OCI-LY7 (cell line): Measurements from ENCODE around the gene MMP23B. TPM values are rescaled to one million over a fixed set of nuclear protein-coding genes. Genes with fewer than 3 reads are reported as not detected.

ENCODE experiments used
- BruUV-seq: library from RNA; stranded (reverse); fragments of 400-500 nt; replicated peaks from 2 replicates; lab custom pipeline; 2021; lab: Mats Ljungman, UMichigan
- CTCF ChIA-PET: fragments of 300-600 bp; sonication (Branson Sonifier 250); formaldehyde crosslinking; loops from one replicate; lab custom pipeline; 2022; ENCODE audit warnings: antibody characterized with exemption; ENCODE audit not compliant: unreplicated experiment; lab: Charles Lee
- POLR2A ChIA-PET: fragments of 300-600 bp; sonication (Branson Sonifier 250); formaldehyde crosslinking; loops from one replicate; lab custom pipeline; 2022; ENCODE audit warnings: antibody characterized with exemption; lab: Charles Lee
- DNase-seq: peaks from one replicate; pipeline ENCODE4 v3.0.0-alpha.2; 2015; ENCODE audit warnings: low spot score
- H2AFZ ChIP-seq: fragments of 200-600 bp; sonication (generic), shearing (Covaris generic); 2 replicates; pipeline ENCODE4 v1.6.1; 2014; ENCODE audit warnings: mild to moderate bottlenecking, antibody characterized with exemption, low read length, moderate library complexity
- H3K27ac ChIP-seq: fragments of 200-600 bp; sonication (generic); 2 replicates; pipeline ENCODE4 v1.5.1; 2014; ENCODE audit warnings: mixed run types, low read depth, mild to moderate bottlenecking, moderate library complexity, low read length, inconsistent platforms; ENCODE audit not compliant: poor library complexity, severe bottlenecking
- H3K36me3 ChIP-seq: fragments of 200-600 bp; sonication (generic); 2 replicates; pipeline ENCODE4 v1.6.1; 2014; ENCODE audit warnings: mild to moderate bottlenecking, antibody characterized with exemption, low read length, moderate library complexity, mixed read lengths; ENCODE audit not compliant: insufficient read depth
- H3K4me1 ChIP-seq: fragments of 200-600 bp; sonication (generic); 2 replicates; pipeline ENCODE4 v1.5.1; 2014; ENCODE audit warnings: mild to moderate bottlenecking, low read length; ENCODE audit not compliant: insufficient read depth, poor library complexity, severe bottlenecking
- H3K4me2 ChIP-seq: fragments of 200-600 bp; sonication (generic); 2 replicates; pipeline ENCODE4 v1.6.1; 2014; ENCODE audit warnings: mild to moderate bottlenecking, low read length
- H3K4me3 ChIP-seq: fragments of 200-600 bp; sonication (generic); 2 replicates; pipeline ENCODE4 v1.5.1; 2014; ENCODE audit warnings: mild to moderate bottlenecking, low read depth, low read length; ENCODE audit not compliant: poor library complexity, severe bottlenecking
- H3K79me2 ChIP-seq: fragments of 200-600 bp; sonication (generic); 2 replicates; pipeline ENCODE4 v1.6.1; 2016; ENCODE audit warnings: low read depth, mild to moderate bottlenecking, low read length, moderate library complexity, mixed read lengths; ENCODE audit not compliant: insufficient read depth
- H3K9me2 ChIP-seq: fragments of 200-600 bp; sonication (generic); 2 replicates; pipeline ENCODE4 v1.6.1; 2016; ENCODE audit warnings: mild to moderate bottlenecking, low read length, mixed read lengths; ENCODE audit not compliant: insufficient read depth
- H3K9me3 ChIP-seq: fragments of 200-600 bp; sonication (generic); 2 replicates; pipeline ENCODE4 v1.6.1; 2014; ENCODE audit warnings: mild to moderate bottlenecking, mixed run types, low read length, mixed read lengths
- H4K20me1 ChIP-seq: fragments of 200-600 bp; sonication (generic); 2 replicates; pipeline ENCODE4 v1.6.1; 2014; ENCODE audit warnings: mild to moderate bottlenecking, antibody characterized with exemption, low read length, moderate library complexity, mixed read lengths; ENCODE audit not compliant: insufficient read depth
- CTCF ChIP-seq: fragments of 200-600 bp; sonication (generic); conservative IDR thresholded peaks from 2 replicates; pipeline ENCODE4 v1.5.1; 2014; ENCODE audit warnings: mild to moderate bottlenecking, antibody characterized with exemption, low read length, moderate library complexity, mixed read lengths
- EZH2phosphoT487 ChIP-seq: fragments of 200-600 bp; sonication (generic); IDR thresholded peaks from 2 replicates; pipeline ENCODE4 v1.6.1; 2018; ENCODE audit warnings: low read depth, borderline replicate concordance, mild to moderate bottlenecking, mixed run types, antibody characterized with exemption, low read length, moderate library complexity, mixed read lengths
- intact Hi-C: fragments of 100-400 bp; cut with micrococcal nuclease; formaldehyde crosslinking; loops from one replicate; pipeline ENCODE4 v1.10.0; 2022; ENCODE audit not compliant: unreplicated experiment
- total RNA-seq, 2 experiments: library from RNA; depleted of rRNA in 1 of 2; stranded (reverse); fragments of >200 nt in 1 of 2; shearing (Covaris generic) in 1 of 2; gene quantifications; 2 replicates each; pipeline ENCODE4 v1.2.3, GENCODE V29; 2014 to 2022

Gene MMP23B
- total RNA-seq, 2 experiments from 2014 or later: 2.2 to 7.6 TPM

- no peaks in the 10 kb centered on the region for H3K79me2 ChIP-seq
- TF ChIP-seq EZH2phosphoT487: no peak
- TF ChIP-seq CTCF: no peak
- no peak for DNase-seq
- POLR2A ChIA-PET: no interaction called here
- no peaks in the 10 kb centered on the region for H3K36me3 ChIP-seq
- H3K4me2 ChIP-seq: no peak overlapping the region
- no peaks in the 10 kb centered on the region for H3K9me2 ChIP-seq
- H3K9me3 ChIP-seq: no peaks in the 10 kb centered on the region
- no peak overlapping the region for H3K4me3 ChIP-seq
- no peak overlapping the region for H3K27ac ChIP-seq
- H3K4me1 ChIP-seq: peaks cover 11% of the 10 kb centered on the region
- intact Hi-C loops: no loop called here
- H2AFZ ChIP-seq: no peak overlapping the region
- no TSS peak for BruUV-seq
- CTCF ChIA-PET: no interaction called here
- no peaks in the 10 kb centered on the region; the same call in 1 of the 2 replicates for H4K20me1 ChIP-seq
These were observed 11.4 kb upstream of the MMP23B start for GRCh38 chr1:1620433-1621139.

GRCh38 chr1:1621173-1622009, 10.6 kb upstream of the MMP23B start:
- intact Hi-C loops: no loop called here
- CTCF ChIA-PET: no interaction called here

More at GRCh38 chr1:1621173-1622009, 10.6 kb upstream of the MMP23B start:
- Histone ChIP-seq H4K20me1 (no peaks in the 10 kb centered on the region; the same call in 1 of the 2 replicates), H3K9me2 (no peaks in the 10 kb centered on the region), H3K4me1 (peaks cover 9% of the 10 kb centered on the region), H3K27ac (no peak overlapping the region), H2AFZ (no peak overlapping the region), H3K4me3 (no peak overlapping the region), H3K79me2 (no peaks in the 10 kb centered on the region), H3K4me2 (no peak overlapping the region), H3K36me3 (no peaks in the 10 kb centered on the region), H3K9me3 (no peaks in the 10 kb centered on the region)
- POLR2A ChIA-PET: no interaction called here
- TF ChIP-seq EZH2phosphoT487 (no peak), CTCF (no peak)
- no peak for DNase-seq
- BruUV-seq: no TSS peak
